VCaP (cell line): ENCODE results near the gene MACROD1.

Experiments
- H3K27ac ChIP-seq: fragments of 450-650 bp; 2 replicates; pipeline ENCODE4 v1.5.1; 2017
- CTCF ChIP-seq: fragments of 450-650 bp; conservative IDR thresholded peaks from 2 replicates; pipeline ENCODE4 v1.5.1; 2017; ENCODE audit warnings: mild to moderate bottlenecking, moderate library complexity

MACROD1 gene

GRCh38 chr11:64064374-64065140, 101.4 kb downstream of the MACROD1 start:
- no peak for TF ChIP-seq CTCF
- no peak overlapping the region for H3K27ac ChIP-seq

- no peak for TF ChIP-seq CTCF
- H3K27ac ChIP-seq = no peak overlapping the region
Observed at GRCh38 chr11:64063777-64064176, 102.1 kb downstream of the MACROD1 start.

GRCh38 chr11:64062185-64063039, 103.5 kb downstream of the MACROD1 start:
- H3K27ac ChIP-seq = no peak overlapping the region
- no peak for TF ChIP-seq CTCF

- H3K27ac ChIP-seq = no peak overlapping the region
- TF ChIP-seq CTCF = no peak
Observed at GRCh38 chr11:64060861-64061444, 105.0 kb downstream of the MACROD1 start.

GRCh38 chr11:64060263-64060860, 105.6 kb downstream of the MACROD1 start:
- H3K27ac ChIP-seq = no peak overlapping the region
- no peak for TF ChIP-seq CTCF

- no peak overlapping the region for H3K27ac ChIP-seq
- no peak for TF ChIP-seq CTCF
Observed at GRCh38 chr11:64059339-64060140, 106.4 kb downstream of the MACROD1 start.
